ENCODE results near the gene TMEM263.

TMEM263 gene

GRCh38 chr12:106960443-106960842, 4.7 kb downstream of the TMEM263 start:
- no peak for TF ChIP-seq CTCF (IDR thresholded peaks at IDR 0.05; ENCODE audit: low read depth, low read length, missing control alignments)
- no peak overlapping the region for H3K4me3 ChIP-seq (replicated peaks; ENCODE audit: low read depth, low read length)
- DNase-seq (ENCODE audit: extremely low read depth, low read depth), result no peak

GRCh38 chr12:106962286-106962685, 6.6 kb downstream of the TMEM263 start:
- H3K4me3 ChIP-seq (replicated peaks; ENCODE audit: low read depth, low read length), result no peak overlapping the region
- DNase-seq (ENCODE audit: extremely low read depth, low read depth), result no peak
- no peak for TF ChIP-seq CTCF (IDR thresholded peaks at IDR 0.05; ENCODE audit: low read depth, low read length, missing control alignments)

- no peak for DNase-seq (ENCODE audit: extremely low read depth, low read depth)
- TF ChIP-seq CTCF (IDR thresholded peaks at IDR 0.05; ENCODE audit: low read depth, low read length, missing control alignments), result no peak
- H3K4me3 ChIP-seq (replicated peaks; ENCODE audit: low read depth, low read length), result no peak overlapping the region
Observed at GRCh38 chr12:106964526-106964925, 8.8 kb downstream of the TMEM263 start.

- H3K4me3 ChIP-seq (replicated peaks; ENCODE audit: low read depth, low read length), result no peak overlapping the region
- TF ChIP-seq CTCF (IDR thresholded peaks at IDR 0.05; ENCODE audit: low read depth, low read length, missing control alignments), result no peak
- no peak for DNase-seq (ENCODE audit: extremely low read depth, low read depth)
Observed at GRCh38 chr12:106971065-106971464, 15.4 kb downstream of the TMEM263 start.

- H3K4me3 ChIP-seq (replicated peaks; ENCODE audit: low read depth, low read length), result no peak overlapping the region
- DNase-seq (ENCODE audit: extremely low read depth, low read depth), result no peak
- TF ChIP-seq CTCF (IDR thresholded peaks at IDR 0.05; ENCODE audit: low read depth, low read length, missing control alignments), result no peak
Observed at GRCh38 chr12:106973545-106973944, 17.8 kb downstream of the TMEM263 start.

GRCh38 chr12:106974511-106974910, 18.8 kb downstream of the TMEM263 start:
- no peak for DNase-seq (ENCODE audit: extremely low read depth, low read depth)
- no peak overlapping the region for H3K4me3 ChIP-seq (replicated peaks; ENCODE audit: low read depth, low read length)
- no peak for TF ChIP-seq CTCF (IDR thresholded peaks at IDR 0.05; ENCODE audit: low read depth, low read length, missing control alignments)

- TF ChIP-seq CTCF (IDR thresholded peaks at IDR 0.05; ENCODE audit: low read depth, low read length, missing control alignments), result no peak
- DNase-seq (ENCODE audit: extremely low read depth, low read depth), result no peak
- H3K4me3 ChIP-seq (replicated peaks; ENCODE audit: low read depth, low read length), result no peak overlapping the region
Observed at GRCh38 chr12:106975098-106975497, 19.4 kb downstream of the TMEM263 start.
